Prostate gland (tissue), 2 donors: Measurements from ENCODE around the gene HUNK. TPM values are rescaled to one million over a fixed set of nuclear protein-coding genes. Genes with fewer than 3 reads are reported as not detected.

Experiments
- DNase-seq: peaks from one replicate; pipeline ENCODE4 v3.0.0-alpha.2; 2019; ENCODE audit warnings: low spot score
- H3K27ac ChIP-seq, 2 donors: fragments of 200-600 bp; sonication (generic); 2 replicates each; pipeline ENCODE4 v1.5.1; 2017 to 2019
- H3K27me3 ChIP-seq: fragments of 200-600 bp; sonication (generic); replicated peaks from 2 replicates; pipeline ENCODE4 v1.5.1; 2019; ENCODE audit not compliant: insufficient read depth
- H3K36me3 ChIP-seq, 2 donors: fragments of 200-600 bp; sonication (generic); 1 replicate in 1 of 2; 2 replicates in 1 of 2; pipeline versions ENCODE4 v1.5.1 to v1.8.1; 2017 to 2019
- H3K4me1 ChIP-seq: fragments of 200-600 bp; sonication (generic); replicated peaks from 2 replicates; pipeline ENCODE4 v1.5.1; 2019
- H3K4me3 ChIP-seq, 2 donors: fragments of 200-600 bp; sonication (generic); 2 replicates each; pipeline ENCODE4 v1.5.1; 2017 to 2019
- H3K9me3 ChIP-seq: fragments of 200-600 bp; sonication (generic); 2 replicates; pipeline ENCODE4 v1.5.1; 2017
- POLR2A ChIP-seq: fragments of 450-650 bp; IDR thresholded peaks from one replicate; pipeline ENCODE4 v1.6.1; 2016; ENCODE audit warnings: antibody characterized with exemption, mild to moderate bottlenecking
- POLR2AphosphoS5 ChIP-seq: sonication (generic); formaldehyde crosslinking; IDR thresholded peaks from one replicate; pipeline ENCODE4 v1.6.1; 2017; ENCODE audit warnings: antibody characterized with exemption
- WGBS: methylation state at CpG from one replicate; pipeline ENCODE4 v1.1.5; 2018; 5-methylcytosine and 5-hydroxymethylcytosine counted together
- intact Hi-C: fragments of 100-400 bp; cut with DNase I; formaldehyde crosslinking; loops from one replicate; pipeline ENCODE4 v1.14.2; 2022
- total RNA-seq, 2 donors: library from RNA; depleted of rRNA; stranded (reverse); fragments of >200 nt; gene quantifications; one replicate each; pipeline ENCODE4 v1.1.0, GENCODE V29; 2016
- TF ChIP-seq, protein P1 (sequence below), 4 experiments: fragments of 200-600 bp in 2 of 4; fragments of 450-650 bp in 2 of 4; sonication (generic) in 2 of 4; IDR thresholded peaks; 1 replicate in 3 of 4; 2 replicates in 1 of 4; pipeline ENCODE4 v1.5.1; 2016 to 2019; ENCODE audit warnings: antibody characterized with exemption in 4 of 4, mild to moderate bottlenecking in 2 of 4, moderate library complexity in 2 of 4

The HUNK gene
- total RNA-seq, 2 donors from 2014 or later: 3.7 to 5.0 TPM

DNA sequence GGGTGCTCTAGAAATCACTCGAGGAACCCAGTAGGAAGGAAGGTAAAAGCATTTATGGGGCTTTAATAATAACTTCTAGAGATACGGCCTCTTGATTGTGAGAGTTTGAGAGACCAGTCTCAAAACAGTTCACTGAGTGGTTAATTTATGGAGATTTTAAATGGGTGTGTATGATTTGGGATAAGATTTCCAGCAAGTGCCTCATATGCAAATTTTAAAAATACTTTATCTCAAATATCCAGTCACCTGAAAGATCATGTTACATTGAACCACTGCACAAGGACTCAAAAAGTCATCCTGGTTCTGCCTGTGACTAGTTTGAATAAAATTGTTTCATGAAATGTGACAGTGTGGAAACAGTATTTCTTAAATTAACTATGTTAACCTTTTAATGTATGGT is 64.5 kb downstream of the HUNK start:
- intact Hi-C loops: no loop called here
- Histone ChIP-seq H3K27me3 (no peaks in the 10 kb centered on the region), H3K4me3 (no peak overlapping the region), H3K27ac (no peak overlapping the region), H3K4me1 (no peaks in the 10 kb centered on the region), H3K9me3 (no peaks in the 10 kb centered on the region), H3K36me3 (no peaks in the 10 kb centered on the region)
- no peak for DNase-seq
- WGBS: 49% methylated on average over 2 of the region's 2 CpGs
- TF ChIP-seq POLR2AphosphoS5 (no peak), POLR2A (no peak)
- TF ChIP-seq, protein P1, sequence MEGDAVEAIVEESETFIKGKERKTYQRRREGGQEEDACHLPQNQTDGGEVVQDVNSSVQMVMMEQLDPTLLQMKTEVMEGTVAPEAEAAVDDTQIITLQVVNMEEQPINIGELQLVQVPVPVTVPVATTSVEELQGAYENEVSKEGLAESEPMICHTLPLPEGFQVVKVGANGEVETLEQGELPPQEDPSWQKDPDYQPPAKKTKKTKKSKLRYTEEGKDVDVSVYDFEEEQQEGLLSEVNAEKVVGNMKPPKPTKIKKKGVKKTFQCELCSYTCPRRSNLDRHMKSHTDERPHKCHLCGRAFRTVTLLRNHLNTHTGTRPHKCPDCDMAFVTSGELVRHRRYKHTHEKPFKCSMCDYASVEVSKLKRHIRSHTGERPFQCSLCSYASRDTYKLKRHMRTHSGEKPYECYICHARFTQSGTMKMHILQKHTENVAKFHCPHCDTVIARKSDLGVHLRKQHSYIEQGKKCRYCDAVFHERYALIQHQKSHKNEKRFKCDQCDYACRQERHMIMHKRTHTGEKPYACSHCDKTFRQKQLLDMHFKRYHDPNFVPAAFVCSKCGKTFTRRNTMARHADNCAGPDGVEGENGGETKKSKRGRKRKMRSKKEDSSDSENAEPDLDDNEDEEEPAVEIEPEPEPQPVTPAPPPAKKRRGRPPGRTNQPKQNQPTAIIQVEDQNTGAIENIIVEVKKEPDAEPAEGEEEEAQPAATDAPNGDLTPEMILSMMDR (IDR thresholded peaks at IDR 0.05): no peak

DNA sequence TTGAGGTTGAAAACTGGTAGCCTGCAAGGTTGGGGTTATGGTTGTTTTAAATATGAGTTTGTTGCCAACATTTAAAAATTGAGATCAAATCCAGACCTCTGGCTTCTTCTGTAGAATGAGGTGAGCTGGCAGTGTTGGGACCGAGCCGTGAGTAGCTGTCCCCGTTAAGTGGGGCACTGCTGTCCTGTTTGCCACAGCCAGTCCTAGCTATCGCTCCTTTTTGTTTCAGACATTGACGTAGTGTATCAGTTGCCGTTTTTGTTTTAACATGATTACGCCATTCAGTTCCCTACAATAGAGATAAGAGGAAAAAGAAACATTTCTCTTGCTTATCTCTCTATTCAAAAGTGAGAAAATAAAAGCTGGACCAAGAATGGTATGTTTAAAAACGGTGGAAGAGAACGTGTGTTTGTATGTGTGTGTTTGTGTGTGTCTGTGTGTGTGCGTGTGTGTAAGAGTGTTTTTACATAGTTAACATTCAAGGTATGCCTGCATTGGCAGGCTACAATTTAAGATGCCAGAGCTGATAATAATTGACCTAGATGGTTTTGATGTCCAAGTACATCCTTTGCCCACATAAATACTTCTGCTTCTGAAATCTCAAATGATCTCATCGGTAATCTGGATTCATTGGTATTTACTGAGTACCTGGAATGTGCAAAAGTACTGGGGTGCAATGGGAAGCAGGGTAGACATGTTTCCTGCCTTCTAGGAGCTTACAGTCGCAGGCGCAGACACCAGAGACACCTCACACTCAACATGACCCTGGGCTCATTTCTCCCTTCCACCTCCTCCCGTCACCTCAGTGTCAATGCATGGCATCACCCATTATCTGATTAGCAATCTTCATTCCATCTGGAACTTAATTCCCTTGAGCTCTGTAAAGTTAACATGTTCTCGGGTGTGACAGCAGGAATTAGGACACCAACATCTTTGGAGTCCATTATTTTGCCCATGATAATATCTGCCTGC is 65.8 kb downstream of the HUNK start:
- no peak overlapping the region for H3K4me3 ChIP-seq
- no peaks in the 10 kb centered on the region for H3K36me3 ChIP-seq
- no peak for DNase-seq
- 77% methylated on average over 15 of the region's 15 CpGs for WGBS
- no peaks in the 10 kb centered on the region for H3K27me3 ChIP-seq
- no peak overlapping the region for H3K27ac ChIP-seq
- TF ChIP-seq POLR2AphosphoS5: no peak
- TF ChIP-seq, protein P1 (IDR thresholded peaks at IDR 0.05): no peak
- no peak for TF ChIP-seq POLR2A
- intact Hi-C loops: no loop called here
- no peaks in the 10 kb centered on the region for H3K9me3 ChIP-seq
- no peaks in the 10 kb centered on the region for H3K4me1 ChIP-seq

DNA sequence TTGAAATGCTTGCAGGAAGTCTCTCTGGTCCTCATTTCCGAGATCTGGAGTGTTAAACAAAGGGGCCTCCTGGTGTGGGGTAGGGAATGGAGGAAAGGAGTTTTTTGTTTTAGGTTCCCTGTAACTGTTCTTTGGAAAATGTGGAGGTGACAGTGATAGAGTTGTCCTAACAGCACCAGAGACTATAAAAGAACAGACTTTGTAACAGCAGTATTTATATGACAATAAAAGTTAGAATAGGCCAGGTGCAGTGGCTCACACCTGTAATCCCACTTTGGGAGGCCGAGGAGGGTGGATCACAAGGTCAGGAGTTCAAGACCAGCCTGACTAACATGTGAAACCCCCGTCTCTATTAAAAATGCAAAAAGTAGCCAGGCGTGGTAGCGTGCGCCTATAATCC is 68.9 kb downstream of the HUNK start:
- Histone ChIP-seq H3K36me3 (no peaks in the 10 kb centered on the region), H3K9me3 (no peaks in the 10 kb centered on the region), H3K27me3 (no peaks in the 10 kb centered on the region), H3K27ac (no peak overlapping the region), H3K4me3 (no peak overlapping the region), H3K4me1 (no peaks in the 10 kb centered on the region)
- TF ChIP-seq POLR2A (no peak), POLR2AphosphoS5 (no peak)
- TF ChIP-seq, protein P1 (IDR thresholded peaks at IDR 0.05): no peak
- DNase-seq: no peak
- WGBS: 79% methylated on average over 6 of the region's 6 CpGs
- intact Hi-C loops: no loop called here

DNA sequence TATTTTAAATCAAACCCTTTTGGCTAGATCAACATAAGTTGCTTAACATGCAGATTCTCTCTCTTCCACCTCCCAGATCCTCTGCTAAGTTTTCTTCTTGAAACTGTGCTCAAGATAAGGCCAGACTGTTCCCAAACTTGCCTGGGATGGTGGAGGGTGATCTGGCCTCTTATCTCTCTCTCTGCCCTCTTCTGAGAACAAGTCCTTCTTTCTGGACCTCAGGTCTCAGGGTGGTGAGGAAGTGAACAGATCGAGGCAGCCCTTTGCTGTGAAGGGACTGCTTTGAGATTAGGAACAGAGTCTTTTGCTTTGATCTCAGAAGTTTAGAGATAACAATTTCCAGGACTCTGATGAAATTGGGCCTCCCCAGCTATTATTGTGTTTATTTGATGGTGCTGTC is 70.7 kb downstream of the HUNK start:
- Histone ChIP-seq H3K4me1 (no peaks in the 10 kb centered on the region), H3K4me3 (no peak overlapping the region), H3K36me3 (no peaks in the 10 kb centered on the region), H3K27ac (no peak overlapping the region), H3K9me3 (no peaks in the 10 kb centered on the region), H3K27me3 (no peaks in the 10 kb centered on the region)
- DNase-seq: no peak
- TF ChIP-seq POLR2AphosphoS5: no peak
- TF ChIP-seq POLR2A: no peak
- TF ChIP-seq, protein P1 (IDR thresholded peaks at IDR 0.05): no peak
- intact Hi-C loops: no loop called here
- WGBS: 61% methylated on average over 1 of the region's 1 CpG

DNA sequence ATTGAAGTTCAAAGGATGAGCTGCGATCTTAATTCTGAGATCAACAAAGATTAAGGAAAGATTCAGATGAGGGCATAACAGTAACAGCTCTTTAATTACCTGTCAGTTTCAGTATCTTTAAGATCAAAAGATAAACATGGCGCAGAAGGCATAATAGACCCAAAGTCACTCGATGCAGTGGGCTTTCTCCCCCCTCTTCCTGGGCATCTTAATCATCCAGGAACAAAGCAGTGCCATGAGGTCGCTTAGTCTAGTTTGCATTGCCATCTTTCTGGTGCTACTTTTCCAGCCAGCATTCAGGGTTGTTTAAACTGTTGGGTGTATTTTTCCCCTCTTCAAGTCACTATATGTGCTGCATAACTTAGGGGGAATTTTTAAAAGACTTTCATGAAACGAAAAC is 72.3 kb downstream of the HUNK start:
- Histone ChIP-seq H3K36me3 (no peaks in the 10 kb centered on the region), H3K27ac (no peak overlapping the region), H3K9me3 (no peaks in the 10 kb centered on the region), H3K4me1 (no peaks in the 10 kb centered on the region), H3K27me3 (no peaks in the 10 kb centered on the region), H3K4me3 (no peak overlapping the region)
- 26% methylated on average over 5 of the region's 5 CpGs for WGBS
- no peak for TF ChIP-seq POLR2AphosphoS5
- no peak for TF ChIP-seq POLR2A
- TF ChIP-seq, protein P1 (IDR thresholded peaks at IDR 0.05): no peak
- no peak for DNase-seq
- intact Hi-C loops: no loop called here
